Uterus (tissue), 2 donors: Measurements from ENCODE around the gene CGB1.

Experiments
- POLR2A ChIP-seq, 2 donors: fragments of 450-650 bp; IDR thresholded peaks; one replicate each; pipeline ENCODE4 v1.6.1; 2016; ENCODE audit warnings: antibody characterized with exemption in 2 of 2, mild to moderate bottlenecking in 1 of 2, moderate library complexity in 1 of 2
- TF ChIP-seq, protein P1 (sequence below), 4 experiments: fragments of 200-600 bp in 2 of 4; fragments of 450-650 bp in 2 of 4; sonication (generic) in 2 of 4; IDR thresholded peaks; one replicate each; pipeline ENCODE4 v1.5.1; 2016 to 2019; ENCODE audit warnings: antibody characterized with exemption in 4 of 4, mild to moderate bottlenecking in 2 of 4, moderate library complexity in 1 of 4

DNA sequence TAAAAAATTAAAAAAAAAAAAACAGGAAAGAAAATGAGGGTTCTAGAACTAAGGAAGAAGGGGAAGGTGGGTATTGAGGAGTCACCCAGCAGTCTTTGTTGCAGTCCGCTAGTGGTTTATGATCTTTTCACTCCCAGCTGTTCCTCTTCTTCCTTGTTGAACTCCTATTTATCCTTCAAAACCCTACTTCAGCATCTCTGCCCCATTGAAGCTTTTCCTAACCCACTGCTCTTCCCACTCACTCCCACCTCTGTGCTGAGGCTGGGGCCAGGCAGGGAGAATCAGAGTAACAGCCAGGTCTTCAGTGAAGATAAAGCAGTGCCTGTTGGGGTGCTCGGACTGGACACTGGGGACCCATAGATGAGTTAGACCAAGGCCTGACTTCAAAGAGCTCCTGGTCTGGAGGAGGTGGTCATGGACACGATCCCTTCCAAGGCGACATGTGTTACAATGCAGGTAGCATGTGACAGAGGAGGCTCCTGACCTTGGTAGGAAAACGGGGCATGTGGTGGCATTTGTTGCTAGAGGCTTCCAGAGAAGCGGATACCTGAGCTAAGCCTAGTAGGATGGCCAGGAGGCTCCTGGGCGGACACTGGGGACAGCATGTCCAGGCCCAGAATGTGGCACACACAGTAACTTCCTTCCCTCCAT, 31.6 kb downstream of the CGB1 start:
- TF ChIP-seq, protein P1, sequence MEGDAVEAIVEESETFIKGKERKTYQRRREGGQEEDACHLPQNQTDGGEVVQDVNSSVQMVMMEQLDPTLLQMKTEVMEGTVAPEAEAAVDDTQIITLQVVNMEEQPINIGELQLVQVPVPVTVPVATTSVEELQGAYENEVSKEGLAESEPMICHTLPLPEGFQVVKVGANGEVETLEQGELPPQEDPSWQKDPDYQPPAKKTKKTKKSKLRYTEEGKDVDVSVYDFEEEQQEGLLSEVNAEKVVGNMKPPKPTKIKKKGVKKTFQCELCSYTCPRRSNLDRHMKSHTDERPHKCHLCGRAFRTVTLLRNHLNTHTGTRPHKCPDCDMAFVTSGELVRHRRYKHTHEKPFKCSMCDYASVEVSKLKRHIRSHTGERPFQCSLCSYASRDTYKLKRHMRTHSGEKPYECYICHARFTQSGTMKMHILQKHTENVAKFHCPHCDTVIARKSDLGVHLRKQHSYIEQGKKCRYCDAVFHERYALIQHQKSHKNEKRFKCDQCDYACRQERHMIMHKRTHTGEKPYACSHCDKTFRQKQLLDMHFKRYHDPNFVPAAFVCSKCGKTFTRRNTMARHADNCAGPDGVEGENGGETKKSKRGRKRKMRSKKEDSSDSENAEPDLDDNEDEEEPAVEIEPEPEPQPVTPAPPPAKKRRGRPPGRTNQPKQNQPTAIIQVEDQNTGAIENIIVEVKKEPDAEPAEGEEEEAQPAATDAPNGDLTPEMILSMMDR (IDR thresholded peaks at IDR 0.05): no peak
- TF ChIP-seq POLR2A (IDR thresholded peaks at IDR 0.05): no peak
